HEK293T (cell line): ENCODE results near the gene ANKRD17.

Experiments
- CTCF ChIA-PET: fragments of 350-600 bp; formaldehyde crosslinking; extraction: SDS; loops from one replicate; lab custom pipeline; 2021; ENCODE audit warnings: antibody characterized with exemption, inconsistent platforms; lab: Yijun Ruan, JAX
- POLR2A ChIA-PET: fragments of 350-600 bp; formaldehyde crosslinking; extraction: SDS; loops from one replicate; lab custom pipeline; 2020; ENCODE audit warnings: antibody characterized with exemption, inconsistent platforms; lab: Yijun Ruan, JAX
- DNase-seq: peaks from one replicate; pipeline ENCODE4 v3.0.0; 2012; ENCODE audit warnings: mixed read lengths; ENCODE audit errors: extremely low spot score
- ARNT ChIP-seq: fragments of 450-650 bp; IDR thresholded peaks from 2 replicates; pipeline ENCODE4 v1.6.1; 2017; ENCODE audit warnings: mild to moderate bottlenecking
- BHLHE40 ChIP-seq: fragments of 450-650 bp; IDR thresholded peaks from 2 replicates; pipeline ENCODE4 v1.6.1; 2016; ENCODE audit warnings: mild to moderate bottlenecking, moderate library complexity, borderline replicate concordance
- CTBP1 ChIP-seq: fragments of 450-650 bp; IDR thresholded peaks from 2 replicates; pipeline ENCODE4 v1.6.1; 2016; ENCODE audit warnings: borderline replicate concordance
- ELF4 ChIP-seq: fragments of 450-650 bp; IDR thresholded peaks from 2 replicates; pipeline ENCODE4 v1.6.1; 2017; ENCODE audit warnings: antibody characterized with exemption
- FOXA1 ChIP-seq: fragments of 450-650 bp; IDR thresholded peaks from 2 replicates; pipeline ENCODE4 v1.6.1; 2016; ENCODE audit warnings: mild to moderate bottlenecking
- FOXK2 ChIP-seq: fragments of 450-650 bp; IDR thresholded peaks from 2 replicates; pipeline ENCODE4 v1.6.1; 2016; ENCODE audit warnings: mild to moderate bottlenecking
- FOXM1 ChIP-seq: fragments of 450-650 bp; IDR thresholded peaks from 2 replicates; pipeline ENCODE4 v1.6.1; 2017; ENCODE audit warnings: mild to moderate bottlenecking, borderline replicate concordance
- HDGF ChIP-seq: fragments of 450-650 bp; IDR thresholded peaks from 2 replicates; pipeline ENCODE4 v1.6.1; 2017; ENCODE audit warnings: antibody characterized with exemption, borderline replicate concordance
- L3MBTL2 ChIP-seq: fragments of 450-650 bp; conservative IDR thresholded peaks from 2 replicates; pipeline ENCODE4 v1.6.1; 2016; ENCODE audit warnings: mild to moderate bottlenecking
- LEF1 ChIP-seq: fragments of 450-650 bp; IDR thresholded peaks from 2 replicates; pipeline ENCODE4 v1.6.1; 2017; ENCODE audit warnings: mild to moderate bottlenecking, borderline replicate concordance
- NFRKB ChIP-seq: fragments of 450-650 bp; IDR thresholded peaks from 2 replicates; pipeline ENCODE4 v1.6.1; 2016; ENCODE audit warnings: mild to moderate bottlenecking, moderate library complexity
- SP1 ChIP-seq: fragments of 450-650 bp; IDR thresholded peaks from 2 replicates; pipeline ENCODE4 v1.6.1; 2017
- SUZ12 ChIP-seq: fragments of 450-650 bp; IDR thresholded peaks from 2 replicates; pipeline ENCODE4 v1.6.1; 2016; ENCODE audit warnings: mild to moderate bottlenecking
- TARDBP ChIP-seq: fragments of 450-650 bp; IDR thresholded peaks from 2 replicates; pipeline ENCODE4 v1.6.1; 2016
- ZNF384 ChIP-seq: fragments of 450-650 bp; IDR thresholded peaks from 2 replicates; pipeline ENCODE4 v1.6.1; 2016
- TF ChIP-seq, protein P1 (sequence below): fragments of 450-650 bp; IDR thresholded peaks from 2 replicates; pipeline ENCODE4 v1.6.1; 2016

Gene ANKRD17

DNA sequence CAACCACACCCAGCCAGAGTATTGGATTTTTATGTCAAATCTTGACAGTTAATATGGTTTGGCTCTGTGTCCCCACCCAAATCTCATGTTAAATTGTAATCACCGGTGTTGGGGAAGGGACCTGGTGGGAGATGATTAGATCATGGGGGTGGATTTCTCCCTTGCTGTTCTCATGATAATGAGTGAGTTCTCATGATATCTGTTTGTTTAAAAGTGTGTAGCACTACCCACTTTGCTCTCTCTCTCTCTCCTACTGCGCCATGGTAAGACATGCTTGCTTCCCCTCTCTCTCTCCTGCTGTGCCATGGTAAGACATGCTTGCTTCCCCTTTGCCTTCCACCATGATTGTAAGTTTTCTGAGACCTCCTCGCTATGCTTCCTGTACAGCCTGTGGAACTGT lies 102.2 kb downstream of the ANKRD17 start:
- POLR2A ChIA-PET = no interaction called here
- no peak for TF ChIP-seq HDGF
- CTCF ChIA-PET = no interaction called here
- DNase-seq = no peak

DNA sequence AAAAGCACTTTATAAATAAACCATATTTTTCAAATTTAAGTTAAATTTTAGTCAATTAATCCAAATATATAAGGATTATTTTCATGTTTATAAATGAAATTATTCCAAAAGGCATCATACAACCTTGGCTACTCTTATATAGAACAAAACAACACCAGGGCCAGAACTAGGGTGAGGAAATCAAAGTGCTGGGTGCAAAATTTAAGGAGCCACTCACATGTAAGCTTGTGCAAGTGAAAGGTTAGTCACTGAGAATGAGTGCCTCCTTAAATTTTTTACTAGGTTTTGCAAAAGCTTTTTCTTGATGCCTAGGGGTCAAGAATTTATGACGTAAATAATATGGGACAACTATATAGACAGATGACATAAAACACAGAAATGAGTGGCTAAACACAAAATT lies 105.7 kb downstream of the ANKRD17 start:
- no peak for TF ChIP-seq ELF4
- no peak for TF ChIP-seq TARDBP
- TF ChIP-seq, protein P1, sequence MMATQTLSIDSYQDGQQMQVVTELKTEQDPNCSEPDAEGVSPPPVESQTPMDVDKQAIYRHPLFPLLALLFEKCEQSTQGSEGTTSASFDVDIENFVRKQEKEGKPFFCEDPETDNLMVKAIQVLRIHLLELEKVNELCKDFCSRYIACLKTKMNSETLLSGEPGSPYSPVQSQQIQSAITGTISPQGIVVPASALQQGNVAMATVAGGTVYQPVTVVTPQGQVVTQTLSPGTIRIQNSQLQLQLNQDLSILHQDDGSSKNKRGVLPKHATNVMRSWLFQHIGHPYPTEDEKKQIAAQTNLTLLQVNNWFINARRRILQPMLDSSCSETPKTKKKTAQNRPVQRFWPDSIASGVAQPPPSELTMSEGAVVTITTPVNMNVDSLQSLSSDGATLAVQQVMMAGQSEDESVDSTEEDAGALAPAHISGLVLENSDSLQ = no peak
- CTCF ChIA-PET = no interaction called here
- DNase-seq = no peak
- POLR2A ChIA-PET = no interaction called here

DNA sequence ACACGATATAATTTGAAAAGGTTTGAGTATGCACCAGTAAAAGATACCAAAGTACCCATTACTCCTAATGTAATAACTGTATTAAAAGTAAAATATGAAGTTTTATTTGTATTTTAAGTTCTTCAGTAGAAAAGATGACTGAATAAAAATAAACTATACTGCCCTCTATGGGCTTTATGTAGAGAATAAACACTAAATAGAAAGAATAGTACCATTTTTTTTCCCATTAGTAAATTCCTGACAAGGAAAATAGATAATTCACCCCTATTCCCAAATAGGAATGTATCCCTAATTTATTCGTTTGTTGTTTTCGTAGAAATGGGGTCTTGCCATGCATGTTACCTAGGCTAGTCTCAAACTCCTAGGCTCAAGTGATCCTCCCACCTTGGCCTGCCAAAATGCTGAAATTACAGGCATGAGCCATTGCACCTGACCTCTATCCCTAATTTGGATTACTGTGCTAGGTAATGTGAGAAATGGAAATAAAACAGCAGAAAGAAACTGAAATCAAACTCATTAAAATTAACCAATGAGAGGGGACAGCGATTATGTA lies 115.5 kb downstream of the ANKRD17 start:
- DNase-seq = no peak
- POLR2A ChIA-PET = interaction anchor here (1.0 kb wide), 1 partner anchor 115 kb away, joined by 3 read pairs; no protein-coding TSS in a partner anchor
- CTCF ChIA-PET = no interaction called here
- TF ChIP-seq, protein P1 = no peak
- TF ChIP-seq ARNT = no peak
- no peak for TF ChIP-seq FOXA1
- TF ChIP-seq CTBP1 = no peak
- TF ChIP-seq FOXK2 = no peak
- TF ChIP-seq BHLHE40 = no peak
- TF ChIP-seq HDGF = no peak
- TF ChIP-seq L3MBTL2 = no peak
- no peak for TF ChIP-seq NFRKB
- TF ChIP-seq SUZ12 = no peak
- no peak for TF ChIP-seq SP1
- no peak for TF ChIP-seq TARDBP
- no peak for TF ChIP-seq LEF1
- no peak for TF ChIP-seq ZNF384
- no peak for TF ChIP-seq FOXM1
- TF ChIP-seq ELF4 = no peak

DNA sequence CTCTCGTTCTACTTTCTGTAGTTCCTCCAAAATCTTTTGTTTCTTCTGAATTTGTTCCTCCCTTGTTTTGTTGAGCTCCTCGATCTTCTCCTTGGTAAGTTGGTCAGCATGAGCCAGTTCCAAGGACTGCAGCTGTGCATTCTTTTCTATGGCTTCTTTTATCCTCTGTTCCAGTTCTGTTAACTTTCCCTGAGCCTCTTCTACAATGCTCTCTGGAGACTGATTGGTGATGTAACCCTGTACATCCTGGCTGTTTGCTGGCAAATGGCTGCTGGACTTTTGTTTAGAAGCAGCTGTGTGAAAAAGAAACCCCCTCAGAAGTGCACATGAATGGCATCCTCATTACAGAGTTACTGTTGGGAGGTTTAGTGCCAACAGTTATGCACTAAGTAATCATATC lies 118.6 kb downstream of the ANKRD17 start:
- CTCF ChIA-PET = interaction anchor here (0.6 kb wide), 1 partner anchor 1280 kb away, joined by 3 read pairs; no protein-coding TSS in a partner anchor
- POLR2A ChIA-PET = no interaction called here
- no peak for DNase-seq
- TF ChIP-seq FOXA1 = no peak
- no peak for TF ChIP-seq HDGF
- no peak for TF ChIP-seq L3MBTL2
- no peak for TF ChIP-seq BHLHE40
- no peak for TF ChIP-seq TARDBP
- no peak for TF ChIP-seq SP1
- TF ChIP-seq, protein P1 = no peak
- TF ChIP-seq SUZ12 = no peak
- no peak for TF ChIP-seq LEF1
- no peak for TF ChIP-seq ARNT
- TF ChIP-seq ELF4 = no peak
- TF ChIP-seq FOXM1 = no peak

DNA sequence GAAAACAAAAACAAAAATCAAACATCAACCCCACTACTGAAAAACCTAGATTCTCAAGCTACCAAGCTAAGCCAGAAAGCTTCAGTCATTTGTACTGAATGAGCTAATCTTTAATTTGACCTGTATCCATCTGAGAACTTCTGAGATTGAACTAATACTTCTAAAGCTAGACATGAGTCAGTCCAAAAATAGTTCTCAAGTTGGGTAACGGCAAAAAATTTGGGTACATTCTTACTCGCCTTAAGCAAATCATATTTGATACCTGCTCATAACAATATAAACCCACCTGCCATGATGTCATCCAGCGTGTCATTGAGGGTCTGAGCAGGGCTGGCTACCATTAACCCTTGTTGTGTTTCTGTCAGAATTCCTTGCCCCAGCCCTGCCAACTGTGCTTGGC lies 119.4 kb downstream of the ANKRD17 start:
- TF ChIP-seq, protein P1 = no peak
- TF ChIP-seq SUZ12 (no peak), L3MBTL2 (no peak), FOXA1 (no peak), FOXM1 (no peak), NFRKB (no peak), BHLHE40 (no peak), HDGF (no peak), ELF4 (no peak), CTBP1 (no peak), ARNT (no peak), ZNF384 (no peak)
- ChIA-PET POLR2A (no interaction called here), CTCF (no interaction called here)
- DNase-seq = no peak

DNA sequence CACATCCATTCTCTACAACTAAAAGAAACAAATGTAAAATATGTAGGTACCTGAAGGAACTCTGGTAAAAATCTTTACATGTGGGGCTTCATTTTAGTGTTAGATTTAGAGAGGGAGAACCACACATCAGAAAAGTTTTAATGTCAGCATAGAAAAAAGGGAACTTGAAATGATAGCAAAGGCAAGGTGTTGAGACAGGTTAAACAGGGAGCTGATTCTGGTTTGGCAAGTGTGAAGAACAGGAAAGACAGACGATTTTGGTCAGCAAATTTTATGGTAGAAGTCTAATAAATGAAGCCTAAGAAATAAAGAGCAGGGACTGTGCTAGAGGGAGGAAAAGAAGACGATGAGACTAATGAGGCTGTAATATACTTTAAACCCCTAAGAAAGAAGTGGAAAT lies 121.5 kb downstream of the ANKRD17 start:
- DNase-seq = no peak
- TF ChIP-seq, protein P1 = no peak
- TF ChIP-seq ARNT (no peak), L3MBTL2 (no peak), LEF1 (no peak), SP1 (no peak)
- CTCF ChIA-PET = no interaction called here
- POLR2A ChIA-PET = no interaction called here
